ENCODE results near the gene CD79B. TPM values are rescaled to one million over a fixed set of nuclear protein-coding genes. Genes with fewer than 3 reads are reported as not detected.
"Not testable (repeated sequence)": the region's sequence is repeated elsewhere in the genome, so short reads cannot be mapped to it uniquely, and the experiment has no call there.

Gene CD79B
- polyA plus RNA-seq, 1 donor from 2014 or later, result not detected

- no peaks in the 10 kb centered on the region for H4K20me1 ChIP-seq (ENCODE audit: insufficient read depth)
- H3K4me2 ChIP-seq (ENCODE audit: low read length), result no peak overlapping the region
- H3K27ac ChIP-seq (ENCODE audit: low read length), result no peak overlapping the region
- no peaks in the 10 kb centered on the region for H3K9me3 ChIP-seq (ENCODE audit: low read length)
- H2AFZ ChIP-seq (ENCODE audit: low read depth, low read length), result no peak overlapping the region
- H3K27me3 ChIP-seq (ENCODE audit: insufficient read depth, low read depth, low read length), result no peaks in the 10 kb centered on the region
- no peaks in the 10 kb centered on the region for H3F3A ChIP-seq (ENCODE audit: insufficient read depth, low read length, poor library complexity, severe bottlenecking)
- H3K4me3 ChIP-seq (ENCODE audit: low read length), result no peak overlapping the region
- TF ChIP-seq EP300 (conservative IDR thresholded peaks at IDR 0.05; ENCODE audit: poor library complexity, severe bottlenecking), result no peak
- no peak for TF ChIP-seq POLR2AphosphoS5 (IDR thresholded peaks at IDR 0.05)
- TF ChIP-seq TAF1 (IDR thresholded peaks at IDR 0.05; ENCODE audit: low read depth), result no peak
- TF ChIP-seq REST (IDR thresholded peaks at IDR 0.05; ENCODE audit: borderline replicate concordance), result no peak
- TF ChIP-seq CTCF (IDR thresholded peaks at IDR 0.05; ENCODE audit: poor library complexity, severe bottlenecking), result no peak
- no peak for TF ChIP-seq MXI1 (conservative IDR thresholded peaks at IDR 0.05; ENCODE audit: poor library complexity, severe bottlenecking)
- no peaks in the 10 kb centered on the region for H3K79me2 ChIP-seq (replicated peaks; ENCODE audit: insufficient read depth, low read length)
- H3K9me2 ChIP-seq (ENCODE audit: insufficient read depth, low read length), result no peaks in the 10 kb centered on the region
- H3K36me3 ChIP-seq (ENCODE audit: insufficient read depth, low read length), result no peaks in the 10 kb centered on the region
- no peak overlapping the region for H3K9ac ChIP-seq (ENCODE audit: low read length)
Measured at GRCh38 chr17:63917646-63918045, 14.5 kb downstream of the CD79B start.

GRCh38 chr17:63917206-63917605 is 14.9 kb downstream of the CD79B start:
- not testable (repeated sequence) for H3K9me2 ChIP-seq (ENCODE audit: insufficient read depth, low read length); H3K9ac ChIP-seq (ENCODE audit: low read length); H3K9me3 ChIP-seq (ENCODE audit: low read length); H3K36me3 ChIP-seq (ENCODE audit: insufficient read depth, low read length); H3K4me2 ChIP-seq (ENCODE audit: low read length); H2AFZ ChIP-seq (ENCODE audit: low read depth, low read length); H3K4me3 ChIP-seq (ENCODE audit: low read length); H3K27me3 ChIP-seq (ENCODE audit: insufficient read depth, low read depth, low read length); H3K27ac ChIP-seq (ENCODE audit: low read length); H4K20me1 ChIP-seq (ENCODE audit: insufficient read depth); H3K79me2 ChIP-seq (replicated peaks; ENCODE audit: insufficient read depth, low read length); H3F3A ChIP-seq (ENCODE audit: insufficient read depth, low read length, poor library complexity, severe bottlenecking)

GRCh38 chr17:63916566-63917185 is 15.5 kb downstream of the CD79B start:
- TF ChIP-seq SMC3 (conservative IDR thresholded peaks at IDR 0.05; ENCODE audit: poor library complexity) (no peak), POLR2AphosphoS5 (IDR thresholded peaks at IDR 0.05) (no peak), MXI1 (conservative IDR thresholded peaks at IDR 0.05; ENCODE audit: poor library complexity, severe bottlenecking) (no peak), TAF1 (IDR thresholded peaks at IDR 0.05; ENCODE audit: low read depth) (no peak), REST (IDR thresholded peaks at IDR 0.05; ENCODE audit: borderline replicate concordance) (no peak), EP300 (conservative IDR thresholded peaks at IDR 0.05; ENCODE audit: poor library complexity, severe bottlenecking) (no peak), CTCF (IDR thresholded peaks at IDR 0.05; ENCODE audit: poor library complexity, severe bottlenecking) (no peak), EZH2 (IDR thresholded peaks at IDR 0.05; ENCODE audit: borderline replicate concordance, insufficient read depth, low read length, poor library complexity, severe bottlenecking) (no peak), RAD21 (conservative IDR thresholded peaks at IDR 0.05) (no peak)
- Histone ChIP-seq H3K9me2 (ENCODE audit: insufficient read depth, low read length) (no peaks in the 10 kb centered on the region), H3K9ac (ENCODE audit: low read length) (no peak overlapping the region), H3F3A (ENCODE audit: insufficient read depth, low read length, poor library complexity, severe bottlenecking) (no peaks in the 10 kb centered on the region), H2AFZ (ENCODE audit: low read depth, low read length) (no peak overlapping the region), H3K9me3 (ENCODE audit: low read length) (no peaks in the 10 kb centered on the region), H3K27me3 (ENCODE audit: insufficient read depth, low read depth, low read length) (no peaks in the 10 kb centered on the region), H3K79me2 (replicated peaks; ENCODE audit: insufficient read depth, low read length) (no peaks in the 10 kb centered on the region), H3K4me2 (ENCODE audit: low read length) (no peak overlapping the region), H3K4me3 (ENCODE audit: low read length) (no peak overlapping the region), H3K36me3 (ENCODE audit: insufficient read depth, low read length) (no peaks in the 10 kb centered on the region), H4K20me1 (ENCODE audit: insufficient read depth) (no peaks in the 10 kb centered on the region), H3K27ac (ENCODE audit: low read length) (no peak overlapping the region)

All from neural cell (in vitro differentiated cells).